SK-N-SH treated with all-trans-retinoic acid at 6 μM for 48 hours (cell line): ENCODE results near the gene PTER.

Experiments
- ARNTL ChIP-seq: fragments of 450-650 bp; formaldehyde crosslinking; IDR thresholded peaks from 2 replicates; pipeline ENCODE4 v1.5.0; 2020; ENCODE audit warnings: low read depth, mild to moderate bottlenecking, moderate library complexity, borderline replicate concordance
- BACH2 ChIP-seq: fragments of 250-450 bp; sonication (Bioruptor Pico); IDR thresholded peaks from 2 replicates; pipeline ENCODE4 v1.9.0; 2021; ENCODE audit warnings: mild to moderate bottlenecking, borderline replicate concordance
- CSDC2 ChIP-seq: fragments of 250-450 bp; sonication (Bioruptor Pico); IDR thresholded peaks from 2 replicates; pipeline ENCODE4 v1.5.0; 2020; ENCODE audit warnings: mild to moderate bottlenecking, moderate library complexity
- GLIS3 ChIP-seq: fragments of 250-450 bp; sonication (Bioruptor Pico); IDR thresholded peaks from 2 replicates; pipeline ENCODE4 v1.5.0; 2020; ENCODE audit warnings: mild to moderate bottlenecking, moderate library complexity
- ISL1 ChIP-seq: fragments of 250-450 bp; sonication (Bioruptor Pico); IDR thresholded peaks from 2 replicates; pipeline ENCODE4 v2.1.2; 2022; ENCODE audit warnings: mild to moderate bottlenecking, moderate library complexity
- POU6F1 ChIP-seq: fragments of 250-450 bp; sonication (Bioruptor Pico); IDR thresholded peaks from 2 replicates; pipeline ENCODE4 v1.8.0; 2021; ENCODE audit warnings: low read depth, mild to moderate bottlenecking, moderate library complexity, borderline replicate concordance
- RARB ChIP-seq: fragments of 250-450 bp; sonication (Bioruptor Pico); IDR thresholded peaks from 2 replicates; pipeline ENCODE4 v1.8.0; 2021; ENCODE audit warnings: mild to moderate bottlenecking, moderate library complexity
- TCF4 ChIP-seq: fragments of 250-450 bp; sonication (Bioruptor Pico); IDR thresholded peaks from 2 replicates; pipeline ENCODE4 v1.8.0; 2021; ENCODE audit warnings: mild to moderate bottlenecking, moderate library complexity, borderline replicate concordance
- ZFP3 ChIP-seq: fragments of 250-450 bp; sonication (Bioruptor Pico); IDR thresholded peaks from 2 replicates; pipeline ENCODE4 v1.5.0; 2020; ENCODE audit warnings: mild to moderate bottlenecking, moderate library complexity
- ZNF565 ChIP-seq: fragments of 450-650 bp; formaldehyde crosslinking; conservative IDR thresholded peaks from 2 replicates; pipeline ENCODE4 v1.5.0; 2020; ENCODE audit warnings: low read depth, mild to moderate bottlenecking, moderate library complexity
- TF ChIP-seq, protein P1 (sequence below): fragments of 250-450 bp; sonication (Bioruptor Pico); IDR thresholded peaks from 2 replicates; pipeline ENCODE4 v1.5.0; 2020; ENCODE audit warnings: mild to moderate bottlenecking, moderate library complexity
- TF ChIP-seq, protein P2 (sequence below): fragments of 250-450 bp; sonication (Bioruptor Pico); IDR thresholded peaks from 2 replicates; pipeline ENCODE4 v1.8.0; 2020; ENCODE audit warnings: mild to moderate bottlenecking, moderate library complexity, borderline replicate concordance

DNA sequence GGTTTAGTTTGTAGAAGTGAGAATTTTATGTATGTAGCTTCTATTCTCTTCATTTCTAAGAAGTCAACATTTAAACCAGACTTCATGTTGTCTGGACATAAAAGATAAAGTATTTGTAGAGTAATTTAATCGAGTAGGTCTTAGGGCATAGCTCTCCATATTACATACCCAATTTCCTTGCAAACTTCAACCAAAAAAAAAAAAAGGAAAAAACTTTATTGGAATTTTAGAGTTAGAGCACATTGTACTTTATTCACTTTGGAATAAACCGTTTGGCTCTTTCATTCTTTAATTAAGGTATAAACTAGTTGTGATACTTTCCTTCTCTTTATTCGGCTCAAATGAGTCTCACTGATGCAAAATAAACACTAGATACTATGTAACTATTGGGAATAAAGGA is 36.0 kb downstream of the PTER start:
- no peak for TF ChIP-seq POU6F1 (CRISPR knock-in tag)
- no peak for TF ChIP-seq ARNTL
- TF ChIP-seq CSDC2 = no peak
- no peak for TF ChIP-seq TCF4 (CRISPR knock-in tag)
- TF ChIP-seq BACH2 (CRISPR knock-in tag) = no peak
- TF ChIP-seq GLIS3 (CRISPR knock-in tag) = no peak
- no peak for TF ChIP-seq ZNF565 (CRISPR knock-in tag)
- no peak for TF ChIP-seq RARB (CRISPR knock-in tag)
- no peak for TF ChIP-seq ZFP3
- TF ChIP-seq, protein P1, sequence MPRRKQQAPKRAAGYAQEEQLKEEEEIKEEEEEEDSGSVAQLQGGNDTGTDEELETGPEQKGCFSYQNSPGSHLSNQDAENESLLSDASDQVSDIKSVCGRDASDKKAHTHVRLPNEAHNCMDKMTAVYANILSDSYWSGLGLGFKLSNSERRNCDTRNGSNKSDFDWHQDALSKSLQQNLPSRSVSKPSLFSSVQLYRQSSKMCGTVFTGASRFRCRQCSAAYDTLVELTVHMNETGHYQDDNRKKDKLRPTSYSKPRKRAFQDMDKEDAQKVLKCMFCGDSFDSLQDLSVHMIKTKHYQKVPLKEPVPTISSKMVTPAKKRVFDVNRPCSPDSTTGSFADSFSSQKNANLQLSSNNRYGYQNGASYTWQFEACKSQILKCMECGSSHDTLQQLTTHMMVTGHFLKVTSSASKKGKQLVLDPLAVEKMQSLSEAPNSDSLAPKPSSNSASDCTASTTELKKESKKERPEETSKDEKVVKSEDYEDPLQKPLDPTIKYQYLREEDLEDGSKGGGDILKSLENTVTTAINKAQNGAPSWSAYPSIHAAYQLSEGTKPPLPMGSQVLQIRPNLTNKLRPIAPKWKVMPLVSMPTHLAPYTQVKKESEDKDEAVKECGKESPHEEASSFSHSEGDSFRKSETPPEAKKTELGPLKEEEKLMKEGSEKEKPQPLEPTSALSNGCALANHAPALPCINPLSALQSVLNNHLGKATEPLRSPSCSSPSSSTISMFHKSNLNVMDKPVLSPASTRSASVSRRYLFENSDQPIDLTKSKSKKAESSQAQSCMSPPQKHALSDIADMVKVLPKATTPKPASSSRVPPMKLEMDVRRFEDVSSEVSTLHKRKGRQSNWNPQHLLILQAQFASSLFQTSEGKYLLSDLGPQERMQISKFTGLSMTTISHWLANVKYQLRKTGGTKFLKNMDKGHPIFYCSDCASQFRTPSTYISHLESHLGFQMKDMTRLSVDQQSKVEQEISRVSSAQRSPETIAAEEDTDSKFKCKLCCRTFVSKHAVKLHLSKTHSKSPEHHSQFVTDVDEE (CRISPR knock-in tag) = no peak
- TF ChIP-seq, protein P2, sequence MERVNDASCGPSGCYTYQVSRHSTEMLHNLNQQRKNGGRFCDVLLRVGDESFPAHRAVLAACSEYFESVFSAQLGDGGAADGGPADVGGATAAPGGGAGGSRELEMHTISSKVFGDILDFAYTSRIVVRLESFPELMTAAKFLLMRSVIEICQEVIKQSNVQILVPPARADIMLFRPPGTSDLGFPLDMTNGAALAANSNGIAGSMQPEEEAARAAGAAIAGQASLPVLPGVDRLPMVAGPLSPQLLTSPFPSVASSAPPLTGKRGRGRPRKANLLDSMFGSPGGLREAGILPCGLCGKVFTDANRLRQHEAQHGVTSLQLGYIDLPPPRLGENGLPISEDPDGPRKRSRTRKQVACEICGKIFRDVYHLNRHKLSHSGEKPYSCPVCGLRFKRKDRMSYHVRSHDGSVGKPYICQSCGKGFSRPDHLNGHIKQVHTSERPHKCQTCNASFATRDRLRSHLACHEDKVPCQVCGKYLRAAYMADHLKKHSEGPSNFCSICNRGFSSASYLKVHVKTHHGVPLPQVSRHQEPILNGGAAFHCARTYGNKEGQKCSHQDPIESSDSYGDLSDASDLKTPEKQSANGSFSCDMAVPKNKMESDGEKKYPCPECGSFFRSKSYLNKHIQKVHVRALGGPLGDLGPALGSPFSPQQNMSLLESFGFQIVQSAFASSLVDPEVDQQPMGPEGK (CRISPR knock-in tag) = no peak
- TF ChIP-seq ISL1 (CRISPR knock-in tag) = no peak
